K562 (cell line): ENCODE measurements around the gene FAM98C. TPM values are rescaled to one million over a fixed set of nuclear protein-coding genes. Genes with fewer than 3 reads are reported as not detected.

Source experiments
- ELF2 ChIP-seq: fragments of 250-450 bp; sonication (Bioruptor Pico); IDR thresholded peaks from 2 replicates; pipeline ENCODE4 v1.5.0; 2021; ENCODE audit warnings: mild to moderate bottlenecking
- ELK1 ChIP-seq: sonication (generic); formaldehyde crosslinking; IDR thresholded peaks from 2 replicates; pipeline ENCODE4 v1.8.1; 2022; ENCODE audit warnings: missing genetic modification reagents
- ETV6 ChIP-seq, 3 experiments: fragments of 150-350 bp in 1 of 3; sonication (generic) in 1 of 3; formaldehyde crosslinking in 1 of 3; IDR thresholded peaks; 2 replicates each; pipeline versions ENCODE4 v1.6.1 to v1.8.0; 2014 to 2022; ENCODE audit warnings: borderline replicate concordance in 2 of 3, low read depth in 2 of 3, antibody characterized with exemption in 1 of 3, low read length in 1 of 3, mild to moderate bottlenecking in 1 of 3, missing genetic modification reagents in 1 of 3
- HCFC1 ChIP-seq: IDR thresholded peaks from 2 replicates; pipeline ENCODE4 v1.6.1; 2012; ENCODE audit warnings: low read depth, low read length, improper control_type of control experiment
- MAFF ChIP-seq: IDR thresholded peaks from 2 replicates; pipeline ENCODE4 v1.6.1; 2012; ENCODE audit warnings: low read length, improper control_type of control experiment
- REST ChIP-seq, 2 experiments: fragments of 450-650 bp; formaldehyde crosslinking in 1 of 2; IDR thresholded peaks; 2 replicates each; pipeline versions ENCODE4 v1.4.0 to v1.6.1; 2014 to 2020; ENCODE audit warnings: mild to moderate bottlenecking in 2 of 2, borderline replicate concordance in 1 of 2, low read depth in 1 of 2
- SAP30 ChIP-seq: fragments of 200-600 bp; sonication (generic); IDR thresholded peaks from 2 replicates; pipeline ENCODE4 v1.6.1; 2012; ENCODE audit warnings: borderline replicate concordance, low read depth, mild to moderate bottlenecking, moderate library complexity, low read length, control low read depth, inconsistent platforms; ENCODE audit not compliant: insufficient read depth, poor library complexity, severe bottlenecking
- SP1 ChIP-seq: sonication (generic); formaldehyde crosslinking; IDR thresholded peaks from 2 replicates; pipeline ENCODE4 v1.8.1; 2022; ENCODE audit warnings: mild to moderate bottlenecking, missing genetic modification reagents
- SREBF1 ChIP-seq: fragments of 150-350 bp; IDR thresholded peaks from 2 replicates; pipeline ENCODE4 v1.6.1; 2014; ENCODE audit warnings: antibody characterized with exemption, low read depth, low read length, borderline replicate concordance
- SRF ChIP-seq, 2 experiments: fragments of 250-450, 450-650 bp in 1 of 2; sonication (Bioruptor Pico) in 1 of 2; sonication (generic) in 1 of 2; formaldehyde crosslinking; IDR thresholded peaks; 2 replicates each; pipeline versions ENCODE4 v1.5.0 to v1.5.1; 2020 to 2022; ENCODE audit warnings: mild to moderate bottlenecking in 1 of 2, missing genetic modification reagents in 1 of 2
- ZBTB8A ChIP-seq: fragments of 450-650 bp; IDR thresholded peaks from 2 replicates; pipeline ENCODE4 v1.6.1; 2018; ENCODE audit warnings: mild to moderate bottlenecking, moderate library complexity; ENCODE audit not compliant: partially characterized antibody
- ZNF639 ChIP-seq, 2 experiments: fragments of 200-800 bp in 1 of 2; sonication (Bioruptor generic) in 1 of 2; sonication (generic) in 1 of 2; formaldehyde crosslinking in 1 of 2; IDR thresholded peaks in 1 of 2; conservative IDR thresholded peaks in 1 of 2; 2 replicates each; pipeline versions ENCODE4 v1.5.0 to v1.6.1; 2016 to 2020; ENCODE audit warnings: missing compliant biosample characterization in 1 of 2, missing genetic modification characterization in 1 of 2, missing genetic modification reagents in 1 of 2
- ZNF707 ChIP-seq: fragments of 250-450 bp; sonication (Bioruptor Pico); conservative IDR thresholded peaks from 2 replicates; pipeline ENCODE4 v1.8.0; 2022; ENCODE audit warnings: inconsistent platforms, mild to moderate bottlenecking, moderate library complexity
- polyA plus RNA-seq, 8 experiments: library from polyadenylated mRNA; depleted of rRNA in 4 of 8; stranded (reverse) in 5 of 8; unstranded in 3 of 8; fragments of >200 nt; fragmentation: Nextera tagmentation in 2 of 8; fragmentation: Illumina TruSeq in 1 of 8; extraction: Ambion mirVana in 2 of 8; extraction: Trizol in 1 of 8; gene quantifications; 2 replicates each; pipeline versions ENCODE4 v1.2.1 to v1.2.3, GENCODE V29; 2011 to 2014; ENCODE audit warnings: inconsistent platforms in 1 of 8, missing spikeins in 1 of 8
- total RNA-seq, 7 experiments: library from RNA; depleted of rRNA in 6 of 7; stranded (reverse); fragments of >200 nt in 6 of 7; fragmentation: Illumina TruSeq in 2 of 7; extraction: Trizol in 2 of 7; gene quantifications; 2 replicates each; pipeline versions ENCODE4 v1.2.1 to v1.2.3, GENCODE V29; 2011 to 2021; ENCODE audit warnings: low replicate concordance in 1 of 7

FAM98C gene
- total and polyA plus RNA-seq, 9 of the 15 experiments (the other 6 are each of a cell fraction or from before 2014, with no cell fraction given), result 1.7 to 43.8 (median 13.7) TPM

GRCh38 chr19:38417544-38418506 lies 14.9 kb downstream of the FAM98C start (continued):
- no peak for TF ChIP-seq REST (IDR thresholded peaks at IDR 0.05; ENCODE audit: borderline replicate concordance)
- no peak for TF ChIP-seq REST (CRISPR knock-in tag; IDR thresholded peaks at IDR 0.05; ENCODE audit: low read depth)
- peak; percentile 32; the same call in 1 of the 2 replicates for TF ChIP-seq HCFC1
- TF ChIP-seq SP1 (CRISPR knock-in tag), result peak; percentile 52; the same call in 1 of the 2 replicates
- TF ChIP-seq SREBF1, result no peak
- no peak for TF ChIP-seq ZBTB8A
- no peak for TF ChIP-seq MAFF
- TF ChIP-seq ETV6 (IDR thresholded peaks at IDR 0.05; ENCODE audit: borderline replicate concordance in 1 of 2, low read depth in 2 of 2, low read length in 1 of 2), result peak in 1 of 2 experiments; percentile 72; a peak in 2 of 4 replicates
- TF ChIP-seq ETV6 (CRISPR knock-in tag; IDR thresholded peaks at IDR 0.05; ENCODE audit: borderline replicate concordance), result no peak
- TF ChIP-seq SAP30, result no peak
- TF ChIP-seq ELF2 (CRISPR knock-in tag), result no peak
- 0 out of 4 replicates have a peak, but pooled peaks of 1 of the 2 experiments have one; percentile 55 for TF ChIP-seq SRF (CRISPR knock-in tag; IDR thresholded peaks at IDR 0.05)
- no peak for TF ChIP-seq ZNF707 (CRISPR knock-in tag)
- TF ChIP-seq ZNF639 (CRISPR knock-in tag; conservative IDR thresholded peaks at IDR 0.05 in 1 of 2, IDR thresholded peaks at IDR 0.05 in 1 of 2), result no peak
- TF ChIP-seq ELK1 (CRISPR knock-in tag), result no peak
